Muscle layer of duodenum (tissue), 2 donors: ENCODE data around the gene RBM23.

ENCODE experiments used
- H3K27ac ChIP-seq: one replicate; pipeline ENCODE4 v1.7.0; 2013; ENCODE audit warnings: mild to moderate bottlenecking, low read length
- H3K27me3 ChIP-seq: one replicate; pipeline ENCODE4 v1.7.0; 2013; ENCODE audit warnings: low read depth, mild to moderate bottlenecking, control low read depth, low read length
- H3K36me3 ChIP-seq, 2 donors: one replicate each; pipeline ENCODE4 v1.7.0; 2013; ENCODE audit warnings: low read length in 2 of 2, control low read depth in 1 of 2, mild to moderate bottlenecking in 1 of 2; ENCODE audit not compliant: insufficient read depth in 2 of 2, control insufficient read depth in 1 of 2
- H3K4me1 ChIP-seq, 2 donors: one replicate each; pipeline ENCODE4 v1.7.0; 2013; ENCODE audit warnings: low read length in 2 of 2, mild to moderate bottlenecking in 2 of 2, control low read depth in 1 of 2, moderate library complexity in 1 of 2; ENCODE audit not compliant: insufficient read depth in 2 of 2, control insufficient read depth in 1 of 2
- H3K4me3 ChIP-seq, 2 donors: one replicate each; pipeline ENCODE4 v1.7.0; 2013; ENCODE audit warnings: low read length in 2 of 2, low read depth in 1 of 2, mild to moderate bottlenecking in 1 of 2
- H3K9me3 ChIP-seq, 2 donors: one replicate each; pipeline ENCODE4 v1.7.0; 2013; ENCODE audit warnings: low read length in 2 of 2, control low read depth in 1 of 2, mild to moderate bottlenecking in 1 of 2; ENCODE audit not compliant: control insufficient read depth in 1 of 2
- donor health status: healthy.

Gene RBM23

GRCh38 chr14:22932146-22932545, 13.2 kb upstream of the RBM23 start:
- Histone ChIP-seq H3K9me3 (no peaks in the 10 kb centered on the region), H3K27ac (no peak overlapping the region), H3K4me1 (peaks cover 11 to 20% of the 10 kb centered on the region in 2 donors), H3K4me3 (no peak overlapping the region), H3K27me3 (no peaks in the 10 kb centered on the region), H3K36me3 (no peaks in the 10 kb centered on the region)

- Histone ChIP-seq H3K36me3 (peaks cover 5 to 9% of the 10 kb centered on the region in 2 donors), H3K4me3 (peak overlapping the region; percentile 93 to 98), H3K9me3 (no peaks in the 10 kb centered on the region), H3K4me1 (peaks cover 11 to 20% of the 10 kb centered on the region in 2 donors), H3K27ac (peak overlapping the region; percentile 93), H3K27me3 (no peaks in the 10 kb centered on the region)
Observed at GRCh38 chr14:22929961-22930364, 11.0 kb upstream of the RBM23 start.

- peak within 1 kb of the TSS; percentile 96 for H3K27ac ChIP-seq
- H3K27me3 ChIP-seq = no peaks in the 10 kb centered on the region
- H3K9me3 ChIP-seq = no peaks in the 10 kb centered on the region
- peaks cover 9 to 15% of the 10 kb centered on the region in 2 donors for H3K36me3 ChIP-seq
- peaks cover 11 to 20% of the 10 kb centered on the region in 2 donors for H3K4me1 ChIP-seq
- H3K4me3 ChIP-seq = peak within 1 kb of the TSS; percentile 93 to 98
Observed at GRCh38 chr14:22929104-22929960, 10.4 kb upstream of the RBM23 start, which contains the start of gene PRMT5. Gene PRMT5 (minus strand): TSS chr14:22929376. CDS start chr14:22929361, 15 bp downstream.

DNA sequence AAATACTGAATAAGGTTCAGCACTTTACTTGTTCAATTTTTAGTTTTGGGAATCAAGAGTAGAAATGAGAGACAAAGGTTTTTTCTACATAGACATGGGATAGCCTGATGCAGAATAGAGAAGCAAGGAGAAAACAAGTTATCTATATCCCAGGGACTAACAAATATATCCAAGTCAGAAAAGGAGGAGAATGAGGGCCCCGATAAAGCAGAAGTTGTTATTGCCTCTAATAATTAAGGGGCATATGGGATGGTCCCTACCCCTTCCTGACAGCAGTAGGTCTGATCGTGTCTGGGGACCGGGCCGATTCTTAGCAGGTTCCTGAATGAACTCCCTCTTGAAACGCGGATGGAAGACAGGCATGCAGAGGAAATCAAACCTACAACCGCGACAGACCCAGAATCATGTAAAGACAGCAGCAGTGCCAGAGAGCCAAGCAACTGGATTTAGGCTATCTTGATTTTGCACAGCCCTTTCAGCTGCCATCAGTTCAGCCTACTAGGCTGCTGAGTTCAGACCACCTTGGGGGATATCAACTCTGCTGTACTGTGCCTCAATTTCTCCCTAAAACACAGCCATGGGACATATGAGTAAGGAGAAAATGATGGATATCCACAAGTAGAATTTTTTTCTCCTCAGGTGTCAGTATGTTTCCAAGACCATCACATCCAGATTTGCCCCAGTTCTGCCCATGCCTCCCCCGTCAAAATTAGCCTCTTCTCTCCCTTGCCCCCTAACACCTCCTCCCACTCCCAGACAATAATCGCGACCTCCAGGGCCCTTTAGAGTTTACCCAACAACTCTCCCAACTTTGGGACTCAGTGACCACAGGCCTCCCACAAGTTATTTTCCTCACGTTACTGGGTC, 9.5 kb upstream of the RBM23 start:
- Histone ChIP-seq H3K4me1 (peaks cover 11 to 20% of the 10 kb centered on the region in 2 donors), H3K27ac (peak overlapping the region; percentile 96), H3K4me3 (peak overlapping the region; percentile 93 to 98)

DNA sequence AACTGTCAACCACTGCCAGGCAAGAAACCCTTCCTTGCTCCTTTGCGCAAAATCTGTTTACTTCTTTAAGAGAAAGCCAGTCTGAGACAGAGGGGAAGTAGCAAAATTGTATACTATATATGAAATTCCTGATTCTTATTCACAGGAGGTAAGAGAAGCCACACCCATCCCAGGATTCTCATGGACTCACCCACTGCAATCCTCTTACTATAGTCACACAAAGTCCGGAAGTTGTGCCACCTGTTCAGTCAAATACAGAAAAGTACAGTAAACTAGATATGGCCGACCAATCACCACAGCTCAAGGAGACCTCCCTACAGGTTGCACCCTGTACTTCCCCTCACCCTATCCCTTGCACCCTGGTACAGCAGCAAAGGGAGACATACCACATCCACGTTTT, 7.4 kb upstream of the RBM23 start:
- Histone ChIP-seq H3K9me3 (no peaks in the 10 kb centered on the region), H3K27me3 (no peaks in the 10 kb centered on the region), H3K27ac (no peak overlapping the region), H3K4me3 (no peak overlapping the region), H3K4me1 (peaks cover 11 to 20% of the 10 kb centered on the region in 2 donors), H3K36me3 (peaks cover 23 to 41% of the 10 kb centered on the region in 2 donors)

More for the DNA sequence above, 9.5 kb upstream of the RBM23 start:
- Histone ChIP-seq H3K36me3 (peaks cover 15 to 24% of the 10 kb centered on the region in 2 donors), H3K27me3 (no peaks in the 10 kb centered on the region), H3K9me3 (no peaks in the 10 kb centered on the region)

DNA sequence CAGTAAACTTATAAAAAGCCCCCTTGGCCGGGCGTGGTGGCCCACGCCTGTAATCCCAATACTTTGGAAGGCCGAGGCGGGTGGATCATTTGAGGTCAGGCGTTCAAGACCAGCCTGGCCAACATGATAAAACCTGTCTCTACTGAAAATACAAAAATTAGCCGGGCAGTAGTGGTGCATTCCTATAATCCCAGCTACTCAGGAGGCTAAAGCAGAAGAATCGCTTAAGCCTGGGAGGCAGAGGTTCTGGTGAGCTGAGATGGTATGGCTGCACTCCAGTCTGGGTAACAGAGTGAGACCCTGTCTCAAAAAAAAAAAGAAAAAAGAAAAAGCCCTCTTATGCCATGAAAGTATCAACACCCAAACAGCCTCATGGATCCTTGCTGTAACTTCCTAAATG, 6.6 kb upstream of the RBM23 start:
- Histone ChIP-seq H3K27me3 (no peaks in the 10 kb centered on the region), H3K36me3 (peaks cover 28 to 49% of the 10 kb centered on the region in 2 donors), H3K27ac (no peak overlapping the region), H3K9me3 (no peaks in the 10 kb centered on the region), H3K4me1 (peaks cover 11 to 18% of the 10 kb centered on the region in 2 donors), H3K4me3 (no peak overlapping the region)

DNA sequence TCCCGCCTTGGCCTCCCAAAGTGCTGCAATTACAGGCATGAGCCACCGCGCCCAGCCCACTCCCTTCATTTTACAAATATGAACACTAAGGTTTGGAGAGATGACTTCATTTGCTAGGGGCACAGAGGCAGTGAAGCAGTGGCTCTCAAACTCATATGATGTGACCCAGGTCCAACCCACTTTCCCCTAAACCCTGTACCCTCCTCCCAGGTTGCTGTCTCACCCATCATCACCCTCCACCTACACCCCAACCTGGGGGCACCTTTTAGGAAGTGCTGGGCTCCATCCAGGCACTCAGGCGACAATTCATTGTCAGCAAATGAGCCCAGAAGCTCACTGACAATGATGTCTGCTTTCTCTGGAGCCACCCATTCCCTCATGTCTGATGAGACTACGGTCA, 4.8 kb upstream of the RBM23 start:
- no peak overlapping the region for H3K27ac ChIP-seq
- no peak overlapping the region for H3K4me3 ChIP-seq
- H3K27me3 ChIP-seq = no peaks in the 10 kb centered on the region
- H3K36me3 ChIP-seq = peaks cover 33 to 55% of the 10 kb centered on the region in 2 donors
- H3K9me3 ChIP-seq = no peaks in the 10 kb centered on the region
- peaks cover 11 to 14% of the 10 kb centered on the region in 2 donors for H3K4me1 ChIP-seq

DNA sequence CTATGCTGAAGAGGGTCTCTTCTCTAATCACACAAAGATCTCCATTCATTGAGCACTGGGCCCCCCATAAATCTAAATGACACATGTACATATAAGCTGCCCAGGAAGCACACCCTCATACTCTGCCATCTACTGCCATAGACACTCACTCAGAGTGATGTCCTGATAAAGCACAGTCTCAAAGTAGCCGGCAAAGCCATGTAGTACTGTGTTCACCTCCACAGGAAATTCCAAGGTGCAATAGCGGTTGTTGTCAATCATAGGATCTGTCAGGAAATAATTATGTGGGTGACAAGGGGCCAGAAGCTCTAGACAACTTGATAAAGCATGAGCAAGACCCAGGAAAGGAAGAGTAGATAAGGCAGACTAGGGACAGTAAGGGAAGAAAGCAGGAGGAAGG, 3.3 kb upstream of the RBM23 start:
- Histone ChIP-seq H3K4me1 (peaks cover 8 to 9% of the 10 kb centered on the region in 2 donors), H3K27me3 (no peaks in the 10 kb centered on the region), H3K4me3 (no peak overlapping the region), H3K9me3 (no peaks in the 10 kb centered on the region), H3K36me3 (peaks cover 33 to 59% of the 10 kb centered on the region in 2 donors), H3K27ac (no peak overlapping the region)

- H3K27me3 ChIP-seq = no peaks in the 10 kb centered on the region
- H3K27ac ChIP-seq = no peak overlapping the region
- H3K9me3 ChIP-seq = no peaks in the 10 kb centered on the region
- H3K4me3 ChIP-seq = no peak overlapping the region
- peaks cover 12 to 24% of the 10 kb centered on the region in 2 donors for H3K4me1 ChIP-seq
- H3K36me3 ChIP-seq = peaks cover 30 to 54% of the 10 kb centered on the region in 2 donors
Observed at GRCh38 chr14:22920697-22921096, 1.7 kb upstream of the RBM23 start.

- Histone ChIP-seq H3K36me3 (peaks cover 26 to 45% of the 10 kb centered on the region in 2 donors), H3K27ac (peak overlapping the region; percentile 91), H3K4me1 (peaks cover 12 to 25% of the 10 kb centered on the region in 2 donors), H3K27me3 (no peaks in the 10 kb centered on the region), H3K4me3 (peak overlapping the region; percentile 40 to 50), H3K9me3 (no peaks in the 10 kb centered on the region)
Observed at GRCh38 chr14:22919601-22919921, 612 bp upstream of the RBM23 start.

DNA sequence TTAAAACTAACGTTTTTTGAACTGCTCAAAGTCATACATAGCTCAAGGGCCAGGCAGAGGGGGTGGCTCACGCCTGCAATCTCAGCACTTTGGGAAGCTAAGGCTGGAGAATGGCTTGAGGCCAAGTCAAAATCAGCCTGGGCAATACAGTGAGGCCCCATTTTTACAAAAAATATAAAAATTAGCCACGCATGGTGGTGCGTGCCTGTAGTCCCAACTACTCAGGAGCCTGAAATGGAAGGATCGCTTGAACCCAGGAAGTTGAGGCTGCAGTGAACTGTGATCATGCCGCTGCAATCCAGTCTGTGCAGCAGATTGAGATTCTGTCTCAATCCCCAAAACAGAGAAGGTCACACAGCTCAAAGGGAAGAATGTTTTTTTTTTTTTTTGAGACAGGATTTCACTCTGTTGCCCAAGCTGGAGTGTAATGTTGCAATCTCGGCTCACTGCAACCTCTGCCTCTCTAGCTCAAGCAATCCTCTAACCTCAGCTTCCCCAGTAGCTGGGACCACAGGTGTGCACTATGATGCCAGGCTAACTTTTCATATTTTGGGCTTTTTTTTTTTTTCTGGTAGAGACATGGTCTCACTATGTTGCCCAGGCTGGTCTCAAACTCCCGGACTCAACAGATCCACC, 2.9 kb downstream of the RBM23 start:
- H3K4me3 ChIP-seq = no peak overlapping the region
- H3K27me3 ChIP-seq = no peaks in the 10 kb centered on the region
- no peak overlapping the region for H3K27ac ChIP-seq
- no peaks in the 10 kb centered on the region for H3K9me3 ChIP-seq
- peaks cover 12 to 21% of the 10 kb centered on the region in 2 donors for H3K36me3 ChIP-seq
- H3K4me1 ChIP-seq = peaks cover 12 to 32% of the 10 kb centered on the region in 2 donors
